HG02571 (cell line): ENCODE data around the gene C20orf141.
"Not testable (repeated sequence)": the region's sequence is repeated elsewhere in the genome, so short reads cannot be mapped to it uniquely, and the experiment has no call there.

Source experiments
- ATAC-seq: cut with Tn5 transposase; IDR thresholded peaks from one replicate; pipeline ENCODE4 v1.9.1; 2021; ENCODE audit warnings: mild to moderate bottlenecking, moderate library complexity; ENCODE audit not compliant: unreplicated experiment

C20orf141 gene

DNA sequence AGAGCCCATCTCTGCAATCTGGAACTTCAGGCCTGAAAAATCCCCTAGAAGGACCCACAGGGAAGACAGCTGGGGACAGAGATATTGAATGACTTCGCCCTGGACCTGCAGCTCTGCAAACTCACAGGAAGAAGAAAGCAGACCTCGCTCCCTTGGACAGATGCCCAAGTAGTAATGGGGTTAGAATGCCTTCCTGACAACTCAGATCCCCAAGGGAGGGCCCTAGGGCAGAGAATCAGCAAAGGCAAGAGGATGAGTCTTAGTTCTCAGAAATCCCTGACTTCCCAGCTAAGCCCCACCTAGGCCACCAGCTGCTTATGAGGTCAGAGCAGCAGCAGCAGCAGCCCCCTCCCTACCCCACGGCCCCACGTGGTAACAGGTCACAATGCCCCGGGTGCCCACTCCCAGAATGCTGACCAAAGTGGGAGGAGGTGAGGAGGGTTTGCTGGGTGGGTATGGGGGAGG is at the start of gene C20orf141:
Gene C20orf141, plus strand, starts transcription at position 401 of the 465 bp plus-strand sequence. CDS start 198 bp downstream, outside the sequence.
- no peak for ATAC-seq

GRCh38 chr20:2767768-2768631 is 46.8 kb upstream of the C20orf141 start:
- ATAC-seq: no peak

DNA sequence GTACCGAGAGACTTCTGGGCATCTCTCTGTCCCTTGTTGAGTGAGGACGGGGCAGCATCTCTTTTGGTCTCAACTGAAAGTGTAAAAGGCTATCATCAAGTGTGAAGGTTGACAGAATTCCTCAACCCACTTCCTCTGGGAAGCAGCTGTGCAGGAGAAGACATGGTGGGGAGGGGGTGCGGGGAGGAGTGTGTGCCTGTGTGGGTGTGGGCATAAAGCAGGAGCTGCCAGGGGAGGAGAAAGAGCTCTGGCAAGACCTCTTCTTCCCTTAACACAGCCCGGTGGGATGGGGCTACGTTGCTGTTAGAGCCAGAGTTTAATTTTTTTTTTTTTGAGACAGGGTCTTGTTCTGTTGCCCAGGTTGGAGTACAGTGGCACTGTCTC is 46.2 kb upstream of the C20orf141 start:
- ATAC-seq: no peak

DNA sequence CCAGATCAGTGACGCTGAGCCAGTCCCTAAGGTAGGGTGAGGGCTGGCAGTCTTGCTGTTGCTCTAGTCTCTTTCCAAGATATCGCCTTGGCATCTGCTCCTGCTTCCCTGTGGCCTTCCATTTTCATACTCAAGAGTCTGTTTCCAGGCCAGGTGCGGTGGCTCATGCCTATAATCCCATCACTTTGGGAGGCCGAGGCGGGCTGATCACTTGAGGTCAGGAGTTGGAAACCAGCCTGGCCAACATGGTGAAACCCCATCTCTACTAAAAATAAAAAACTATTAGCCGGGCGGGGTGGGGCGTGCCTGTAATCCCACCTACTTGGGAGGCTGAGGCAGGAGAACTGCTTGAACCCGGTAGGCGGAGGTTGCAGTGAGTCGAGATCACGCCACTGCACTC is 44.7 kb upstream of the C20orf141 start:
- ATAC-seq: not testable (repeated sequence)

DNA sequence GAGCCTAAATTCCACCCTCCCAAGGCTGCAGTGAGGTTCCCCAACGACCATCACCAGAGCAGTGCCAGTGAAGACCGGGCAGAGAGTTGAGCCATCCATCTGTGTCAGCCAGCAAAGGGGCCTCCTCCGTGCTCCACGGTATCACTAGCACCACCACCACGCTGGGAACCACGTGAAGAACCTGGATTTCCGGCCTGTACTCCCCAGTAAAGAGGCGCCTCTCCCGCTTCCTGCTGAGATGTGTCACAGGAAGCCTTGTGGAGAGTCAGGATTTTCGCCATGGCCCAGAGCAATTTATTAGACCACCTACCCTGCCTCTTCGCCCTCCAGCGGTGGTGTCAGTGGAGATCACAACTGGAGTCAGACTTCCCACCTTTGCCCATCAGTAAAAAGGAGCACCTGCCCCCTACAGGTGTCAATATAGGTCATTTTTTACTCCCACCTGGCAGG is 43.1 kb upstream of the C20orf141 start:
- no peak for ATAC-seq

- no peak for ATAC-seq
Observed at GRCh38 chr20:2773812-2774211, 41.0 kb upstream of the C20orf141 start.

- ATAC-seq: no peak
Observed at GRCh38 chr20:2775139-2775538, 39.6 kb upstream of the C20orf141 start.

DNA sequence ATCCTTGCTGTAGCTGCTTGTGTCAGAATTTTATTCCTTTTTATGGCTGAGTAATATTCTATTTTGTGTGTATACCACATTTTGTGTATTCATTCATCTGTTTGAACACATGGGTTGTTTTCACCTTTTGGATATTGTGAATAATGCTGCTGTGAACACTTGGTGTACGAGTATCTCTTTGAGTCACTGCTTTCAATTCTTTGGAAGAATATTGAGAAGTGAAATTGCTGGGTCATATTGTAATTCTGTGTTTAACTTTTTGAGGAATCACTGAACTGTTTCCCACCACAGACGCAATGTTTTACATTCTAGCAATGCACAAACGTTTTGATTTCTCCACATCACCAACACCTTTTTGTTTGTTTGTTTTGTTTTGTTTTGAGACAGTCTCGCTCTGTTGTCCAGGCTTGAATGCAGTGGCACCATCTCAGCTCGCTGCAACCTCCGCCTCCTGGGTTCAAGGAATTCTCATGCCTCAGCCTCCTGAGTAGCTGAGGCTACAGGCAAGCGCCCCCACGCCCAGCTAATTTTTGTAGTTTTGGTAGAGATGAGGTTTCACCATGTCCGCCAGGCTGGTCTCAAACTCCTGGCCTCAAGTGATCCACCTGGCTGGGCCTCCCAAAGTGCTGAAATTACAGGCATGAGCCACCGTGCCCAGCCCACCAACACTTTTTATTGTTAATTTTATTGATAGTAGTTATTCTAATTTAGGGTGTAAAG is 36.0 kb upstream of the C20orf141 start:
- no peak for ATAC-seq

DNA sequence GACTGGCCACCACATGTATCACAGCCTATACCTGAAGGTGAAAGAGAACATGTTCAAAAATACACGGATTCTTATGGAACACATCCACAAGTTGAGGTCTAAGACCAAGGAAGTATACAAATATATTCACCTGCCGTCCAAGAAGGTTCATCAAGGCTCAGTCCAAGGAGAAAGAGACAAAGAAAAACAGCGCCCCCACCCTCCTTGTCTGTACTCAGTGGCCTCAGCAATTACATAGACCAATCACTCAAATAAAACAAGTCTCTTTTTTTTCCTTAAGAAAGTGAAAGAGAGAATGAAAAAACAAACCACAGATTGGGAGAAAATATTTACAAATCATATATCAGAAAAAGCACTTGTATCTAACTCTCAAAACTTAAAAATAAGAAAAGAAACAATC is 33.8 kb upstream of the C20orf141 start:
- ATAC-seq: no peak

DNA sequence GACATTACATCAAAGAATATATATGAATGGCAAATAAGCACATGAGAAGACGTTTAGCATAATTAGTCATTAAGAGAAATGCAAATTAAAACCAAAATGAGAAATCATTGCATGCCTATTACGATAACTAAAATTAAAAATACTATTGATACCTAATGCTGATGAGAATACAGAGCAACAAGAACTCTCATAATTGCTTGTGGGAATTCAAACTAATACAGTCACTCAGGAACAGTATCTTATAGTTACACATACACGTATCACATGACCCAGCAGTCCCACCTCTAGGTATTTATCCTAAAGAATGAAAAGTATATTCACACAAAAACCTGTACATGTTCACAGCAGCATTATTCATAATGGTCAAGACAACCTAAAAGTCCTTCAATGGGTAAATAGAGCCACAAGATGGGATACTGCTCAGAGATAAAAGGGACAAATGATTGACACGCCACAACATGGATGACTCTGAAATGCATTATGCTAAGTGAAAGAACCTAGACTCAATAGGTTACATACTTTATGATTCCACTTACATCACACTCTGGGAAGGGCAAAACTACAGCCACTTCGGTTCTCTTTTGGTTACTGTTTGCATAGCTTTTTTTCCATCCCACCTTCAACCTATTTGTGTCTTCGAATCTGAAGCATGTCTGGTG is 30.8 kb upstream of the C20orf141 start:
- no peak for ATAC-seq

GRCh38 chr20:2793471-2793870 is 21.3 kb upstream of the C20orf141 start:
- ATAC-seq: no peak

- ATAC-seq: no peak
Observed at GRCh38 chr20:2794202-2794748, 20.5 kb upstream of the C20orf141 start.

DNA sequence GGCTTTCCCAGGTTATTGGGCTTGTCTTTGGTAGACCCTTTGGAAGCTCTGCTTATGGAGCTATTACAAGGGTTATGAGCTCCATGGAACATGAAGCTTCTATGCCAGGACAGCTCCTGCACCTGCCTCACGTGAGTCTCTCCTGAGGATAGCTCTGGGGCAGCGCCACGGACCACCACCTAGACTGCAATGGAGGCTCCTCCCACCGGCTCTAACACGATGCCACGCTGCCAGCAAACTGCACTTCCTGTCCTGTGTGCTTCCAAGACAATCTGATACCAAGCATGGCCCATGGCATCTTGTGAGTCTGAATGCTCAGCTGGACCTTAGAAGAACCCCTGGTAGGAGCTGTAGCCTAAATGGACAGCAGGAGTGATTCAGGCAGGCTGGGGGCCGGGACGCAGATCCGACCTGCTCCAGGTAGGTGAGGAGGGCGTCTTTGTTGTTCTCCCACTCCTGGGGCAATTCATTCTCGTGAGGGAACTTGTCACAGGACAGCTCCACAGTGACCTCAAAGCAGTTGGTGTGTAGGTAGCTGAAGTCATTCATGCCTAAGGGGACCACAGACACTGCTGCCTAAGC is 19.8 kb upstream of the C20orf141 start:
- no peak for ATAC-seq

DNA sequence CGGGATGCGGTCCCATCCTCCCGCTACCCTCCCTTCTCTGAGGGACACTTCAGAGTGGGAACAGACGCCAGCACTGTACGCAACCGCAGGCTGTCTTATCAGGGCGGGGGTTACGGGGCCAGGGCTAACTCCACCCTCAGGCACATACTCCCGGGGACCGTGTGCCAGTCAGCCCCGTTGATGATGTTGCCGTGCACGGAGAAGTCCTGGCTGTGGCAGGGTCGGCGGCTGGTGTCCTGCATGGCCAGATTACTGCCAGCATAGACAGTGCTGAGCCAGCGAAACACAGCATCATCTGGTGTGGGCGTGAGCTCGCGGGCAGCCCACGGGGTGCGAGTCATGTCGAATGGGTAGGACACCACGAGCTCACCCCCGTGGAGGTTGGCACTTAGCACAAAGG is 19.3 kb upstream of the C20orf141 start:
- no peak for ATAC-seq

DNA sequence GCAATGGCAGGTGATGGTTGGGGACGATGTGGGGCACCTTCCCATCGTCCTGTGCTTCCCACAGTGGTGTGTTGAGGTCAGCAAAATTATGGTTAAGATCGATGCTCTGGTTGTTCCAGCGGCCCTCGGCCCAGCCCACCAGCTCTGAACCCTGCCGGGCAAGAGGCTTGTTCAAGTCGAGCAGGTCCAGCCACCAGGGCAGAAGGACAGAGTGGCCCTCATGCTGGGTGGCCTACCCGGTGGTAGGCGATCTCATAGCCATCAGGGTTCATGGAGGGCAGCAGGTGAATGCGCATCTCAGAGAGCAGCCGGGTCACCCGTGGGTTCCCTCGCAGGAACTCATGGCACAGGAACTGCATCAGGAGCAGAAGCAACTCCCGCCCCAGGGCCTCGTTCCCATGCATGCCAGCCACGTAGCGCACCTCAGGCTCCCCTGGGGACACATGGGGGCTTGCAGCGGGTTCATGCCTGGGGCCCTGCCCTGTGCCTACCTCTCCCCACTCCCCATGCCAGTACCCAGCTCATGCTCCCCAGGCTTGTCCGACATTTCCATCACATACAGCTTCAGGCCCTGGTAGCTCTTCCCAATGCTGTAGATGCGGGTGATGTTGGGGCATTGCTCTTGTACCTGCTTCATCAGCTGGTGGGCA is 18.7 kb upstream of the C20orf141 start:
- no peak for ATAC-seq

GRCh38 chr20:2797136-2797983 is 17.4 kb upstream of the C20orf141 start:
- no peak for ATAC-seq

GRCh38 chr20:2798095-2798805 is 16.5 kb upstream of the C20orf141 start:
- no peak for ATAC-seq

- no peak for ATAC-seq
Observed at GRCh38 chr20:2798814-2799213, 16.0 kb upstream of the C20orf141 start.

DNA sequence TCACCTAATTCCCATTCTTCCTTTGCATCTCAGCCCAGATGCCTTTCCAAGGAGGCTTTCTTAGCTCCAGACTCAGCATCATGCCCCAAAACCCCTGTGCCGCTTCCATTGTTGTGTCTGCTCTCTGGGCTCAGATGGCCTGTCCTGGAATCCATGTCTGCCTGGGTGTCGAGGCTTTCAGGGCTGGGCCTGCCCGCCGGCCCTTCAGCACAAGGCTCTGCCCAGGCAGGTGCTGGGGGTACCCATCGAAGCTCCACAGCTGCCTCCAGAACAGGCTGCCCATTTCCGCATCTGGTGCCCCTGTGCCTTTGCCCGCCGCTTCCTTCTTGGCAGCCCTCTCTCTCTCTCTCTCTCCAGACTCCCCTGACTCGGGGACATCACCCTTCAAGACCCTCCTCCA is 15.5 kb upstream of the C20orf141 start:
- no peak for ATAC-seq
